Ecto neural progenitor cell (in vitro differentiated cells): ENCODE measurements around the gene POU3F4.

Source experiments
- DNase-seq: peaks from one replicate; pipeline ENCODE4 v3.0.0-alpha.2; 2018; ENCODE audit warnings: low spot score

Gene POU3F4

DNA sequence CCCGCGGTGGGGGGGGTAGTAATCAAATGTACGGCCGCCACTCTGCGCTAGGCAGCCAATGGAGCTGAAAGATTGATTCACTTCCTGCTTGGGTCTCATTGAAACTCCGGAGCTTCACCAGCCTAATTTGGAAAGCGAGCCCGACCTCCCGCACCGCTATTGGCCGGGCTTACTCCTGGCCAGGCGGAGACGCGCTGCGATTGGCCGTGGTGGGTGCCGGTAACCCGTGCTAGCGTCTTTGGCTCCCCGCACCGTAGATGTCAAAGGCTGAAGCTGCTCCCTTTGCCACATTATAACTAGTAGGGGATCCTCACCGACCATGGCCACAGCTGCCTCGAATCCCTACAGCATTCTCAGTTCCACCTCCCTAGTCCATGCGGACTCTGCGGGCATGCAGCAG, at the start of gene POU3F4:
POU3F4 (plus strand) TSS at position 285 of the 400 bp plus-strand sequence; CDS start at position 320, 35 bp downstream.
- DNase-seq: peak; percentile 83

DNA sequence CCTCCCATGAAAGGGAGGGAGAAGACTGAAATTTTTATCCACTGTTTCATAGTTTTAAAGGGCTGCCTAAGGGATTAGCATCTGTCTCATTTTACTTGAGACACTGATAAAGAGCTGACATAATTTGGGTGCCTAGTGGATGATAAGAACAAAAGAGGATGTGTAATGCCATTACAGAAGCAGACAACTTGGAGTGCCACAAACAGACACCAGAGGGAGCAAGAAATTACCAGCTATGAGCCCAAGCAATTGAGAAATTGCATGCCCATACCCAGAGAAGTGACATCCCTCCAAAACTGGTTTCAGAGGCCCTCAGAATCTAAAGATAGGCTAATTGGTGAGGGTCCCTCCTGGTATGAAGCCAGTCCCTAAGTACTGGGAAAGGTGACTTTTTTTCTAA, 38.5 kb upstream of the POU3F4 start:
- no peak for DNase-seq

- no peak for DNase-seq
Measured at GRCh38 chrX:83495898-83496297, 12.2 kb upstream of the POU3F4 start.

GRCh38 chrX:83501003-83501402, 7.1 kb upstream of the POU3F4 start:
- no peak for DNase-seq

GRCh38 chrX:83501530-83501929, 6.6 kb upstream of the POU3F4 start:
- DNase-seq: peak; percentile 48

DNA sequence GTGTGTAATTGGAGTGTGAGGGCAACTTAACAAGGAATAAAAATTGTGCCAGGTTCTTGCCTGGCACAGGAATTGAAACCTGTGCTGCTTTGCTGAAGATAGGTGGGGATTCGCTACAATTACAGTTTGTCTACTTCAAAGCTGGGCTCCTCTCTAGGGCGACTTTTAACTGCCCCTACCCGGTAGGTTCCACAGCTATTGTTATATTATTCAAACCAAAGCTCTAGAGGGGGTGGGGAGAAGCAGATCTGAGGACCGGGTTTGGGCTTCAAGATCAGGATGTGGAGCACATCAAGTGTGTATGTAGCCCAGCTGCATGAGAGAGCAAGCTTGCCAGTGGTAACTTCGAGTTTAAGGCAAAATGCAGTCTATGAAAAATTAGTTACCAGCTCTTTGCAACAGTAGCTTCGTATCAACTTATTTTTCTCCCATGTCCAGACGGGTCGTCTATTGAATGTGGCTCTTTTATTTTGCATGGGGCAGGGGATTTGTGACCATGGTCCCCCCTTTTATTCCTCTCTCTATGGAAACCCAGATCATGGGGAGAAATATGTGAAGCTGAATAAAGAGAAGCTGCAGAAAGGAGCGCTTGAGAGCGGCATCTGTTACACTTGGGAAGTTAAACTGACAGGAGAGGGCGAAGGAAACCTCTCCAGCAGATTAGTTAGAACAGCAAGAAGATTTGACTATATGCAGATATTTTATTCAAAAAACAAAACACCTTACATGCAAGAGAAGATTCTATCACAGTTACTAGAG, 3.2 kb upstream of the POU3F4 start:
- DNase-seq: no peak

DNA sequence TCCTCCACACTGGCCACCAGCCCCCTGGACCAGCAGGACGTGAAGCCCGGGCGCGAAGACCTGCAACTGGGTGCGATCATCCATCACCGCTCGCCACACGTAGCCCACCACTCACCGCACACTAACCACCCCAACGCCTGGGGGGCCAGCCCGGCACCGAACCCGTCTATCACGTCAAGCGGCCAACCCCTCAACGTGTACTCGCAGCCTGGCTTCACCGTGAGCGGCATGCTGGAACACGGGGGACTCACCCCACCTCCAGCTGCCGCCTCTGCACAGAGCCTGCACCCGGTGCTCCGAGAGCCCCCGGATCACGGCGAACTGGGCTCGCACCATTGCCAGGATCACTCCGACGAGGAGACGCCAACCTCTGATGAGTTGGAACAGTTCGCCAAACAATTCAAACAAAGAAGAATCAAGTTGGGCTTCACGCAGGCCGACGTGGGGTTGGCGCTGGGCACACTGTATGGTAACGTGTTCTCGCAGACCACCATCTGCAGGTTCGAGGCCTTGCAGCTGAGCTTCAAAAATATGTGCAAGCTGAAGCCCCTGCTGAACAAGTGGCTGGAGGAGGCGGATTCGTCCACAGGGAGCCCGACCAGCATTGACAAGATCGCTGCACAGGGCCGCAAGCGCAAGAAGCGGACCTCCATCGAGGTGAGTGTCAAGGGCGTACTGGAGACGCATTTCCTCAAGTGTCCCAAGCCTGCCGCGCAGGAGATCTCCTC, 600 bp downstream of the POU3F4 start:
- peak; percentile 52 for DNase-seq

DNA sequence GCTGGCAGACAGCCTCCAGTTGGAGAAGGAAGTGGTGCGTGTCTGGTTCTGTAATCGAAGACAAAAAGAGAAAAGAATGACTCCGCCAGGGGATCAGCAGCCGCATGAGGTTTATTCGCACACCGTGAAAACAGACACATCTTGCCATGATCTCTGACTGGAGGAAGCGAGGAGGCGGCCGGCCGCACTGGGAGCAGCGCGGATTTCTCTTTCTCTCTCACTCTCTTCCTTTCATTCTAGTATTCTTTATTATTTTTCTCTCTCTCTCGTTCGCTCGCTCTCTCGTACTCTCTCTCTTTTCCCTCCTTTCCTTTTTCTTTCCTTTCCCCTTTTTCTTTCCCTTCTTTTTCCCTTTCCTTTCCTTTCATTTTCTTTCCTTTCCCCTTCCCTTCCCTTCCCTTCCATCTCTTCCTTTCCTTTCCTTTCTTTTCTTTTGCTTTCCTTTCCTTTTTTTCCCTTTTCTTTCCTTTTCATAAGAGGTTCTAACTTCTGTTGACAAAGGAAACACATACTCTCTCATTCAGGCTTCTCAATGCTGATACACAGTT, 1.2 kb downstream of the POU3F4 start:
- DNase-seq: no peak

DNA sequence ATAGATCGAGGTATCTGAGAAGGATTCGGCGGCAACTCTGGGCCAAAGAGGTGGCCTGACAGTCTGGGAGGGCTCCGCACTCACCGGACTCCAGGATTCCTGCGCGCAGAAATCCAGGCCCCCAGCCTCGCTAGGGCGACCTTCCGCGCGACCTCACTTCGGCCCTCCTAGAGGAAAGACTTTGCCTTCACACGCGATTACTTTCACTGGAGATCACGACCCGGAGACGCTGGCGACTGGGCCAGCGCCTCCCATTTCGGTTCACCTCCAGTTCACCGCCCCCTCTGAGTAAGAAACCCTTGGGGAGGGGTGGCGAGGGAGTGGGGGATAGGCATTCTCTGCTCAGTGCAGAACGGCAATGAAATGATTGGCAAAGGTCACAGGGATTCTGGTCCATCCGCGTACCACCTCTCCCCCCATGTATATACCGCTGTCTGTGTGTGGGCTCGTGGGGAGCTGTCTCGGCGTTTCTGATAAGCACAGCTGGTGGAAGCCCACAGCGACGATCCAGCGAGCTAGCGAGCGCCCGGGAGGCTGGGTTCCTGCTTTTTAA, 2.5 kb downstream of the POU3F4 start:
- DNase-seq: peak; percentile 52

- DNase-seq: peak; percentile 56
Measured at GRCh38 chrX:83511208-83511607, 3.1 kb downstream of the POU3F4 start.

- no peak for DNase-seq
Measured at GRCh38 chrX:83512111-83512510, 4.0 kb downstream of the POU3F4 start.

- no peak for DNase-seq
Measured at GRCh38 chrX:83516597-83516996, 8.5 kb downstream of the POU3F4 start.

DNA sequence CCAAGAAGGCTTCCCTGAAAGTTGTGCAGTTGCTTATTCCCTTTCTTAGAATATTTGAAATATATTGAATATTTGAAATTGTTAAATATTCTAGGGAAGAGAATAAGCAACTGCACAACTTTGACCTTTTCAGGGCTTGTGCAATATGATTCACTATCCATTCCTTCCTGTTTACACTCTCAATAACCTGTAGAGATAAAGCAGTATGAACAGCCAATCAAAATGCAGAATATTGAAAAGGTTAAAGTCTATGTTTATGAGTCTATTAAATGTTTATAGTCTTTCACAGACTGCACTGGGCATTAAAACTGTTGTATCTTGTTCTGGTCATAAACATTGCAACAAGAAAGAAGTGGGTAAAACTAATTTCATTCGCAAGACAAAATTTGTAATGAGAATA, 13.8 kb downstream of the POU3F4 start:
- DNase-seq: no peak

- DNase-seq: no peak
Measured at GRCh38 chrX:83529950-83530349, 21.9 kb downstream of the POU3F4 start.

DNA sequence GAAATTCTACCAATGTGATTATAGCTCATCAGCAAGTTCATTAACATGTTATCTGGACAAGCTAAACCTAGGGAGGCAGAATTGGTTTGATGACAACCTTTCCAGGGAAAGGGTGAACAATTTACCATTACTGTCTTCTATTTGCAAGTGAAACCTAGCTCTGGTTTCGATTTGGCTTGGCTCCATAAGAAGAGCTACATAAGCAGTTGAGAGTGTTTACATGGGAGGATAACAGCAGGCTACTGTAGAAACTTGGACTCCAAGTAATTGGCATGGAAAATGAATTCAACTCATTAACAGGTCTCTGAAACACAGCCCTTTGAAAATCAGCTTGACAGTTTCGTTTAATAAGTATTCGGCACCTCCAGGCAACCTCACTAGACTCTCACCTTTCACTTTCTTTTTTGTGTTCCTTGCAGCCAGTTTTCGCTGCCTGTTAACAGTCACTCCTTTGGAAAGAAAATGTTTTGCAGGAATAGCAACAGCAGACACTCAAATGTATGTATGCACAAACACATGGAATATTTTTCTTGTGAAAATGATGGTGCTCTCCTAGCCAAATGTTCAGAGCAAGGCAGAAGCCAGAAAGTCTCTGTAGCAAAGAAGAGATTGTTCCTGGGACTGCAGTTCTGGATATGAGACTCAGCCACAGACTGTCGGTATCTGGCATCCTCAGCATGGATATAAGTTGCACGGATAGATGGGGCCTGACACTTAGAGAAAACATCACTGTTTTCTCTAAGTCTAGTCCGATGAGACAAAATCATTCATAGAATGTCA, 27.5 kb downstream of the POU3F4 start:
- DNase-seq: no peak
